ENCODE measurements around the gene EBP.

The EBP gene

GRCh38 chrX:48539345-48540027 lies 17.9 kb downstream of the EBP start, which contains the start of gene TBC1D25:
TBC1D25 (plus strand) TSS chrX:48539714; CDS start chrX:48539798, 84 bp downstream.
- H4K8ac ChIP-seq (ENCODE audit: low read depth, low read length), result no peak within 1 kb of the TSS
- no peak within 1 kb of the TSS for H3K23ac ChIP-seq (ENCODE audit: low read length)
- H3K4me2 ChIP-seq (ENCODE audit: low read length), result peak within 1 kb of the TSS; percentile 42
- peak within 1 kb of the TSS; percentile 64 for H3K9ac ChIP-seq (ENCODE audit: low read length)
- DNase-seq, result peak; percentile 99
- no peak within 1 kb of the TSS for H2BK15ac ChIP-seq (replicated peaks; ENCODE audit: low read depth)
- no peak within 1 kb of the TSS for H3K18ac ChIP-seq (ENCODE audit: low read length)
- H2AK5ac ChIP-seq (ENCODE audit: low read length), result no peak within 1 kb of the TSS
- H3K4ac ChIP-seq (ENCODE audit: low read depth, low read length), result no peak within 1 kb of the TSS
- no peak within 1 kb of the TSS for H3K27ac ChIP-seq (ENCODE audit: low read depth, low read length)
- no peaks in the 10 kb centered on the region for H3K79me2 ChIP-seq (ENCODE audit: control insufficient read depth, insufficient read depth, low read length)
- no peak within 1 kb of the TSS for H2BK120ac ChIP-seq (ENCODE audit: low read depth, low read length)
- peak within 1 kb of the TSS; percentile 58 for H3K4me3 ChIP-seq (ENCODE audit: low read length)
- WGBS (ENCODE audit: extremely low coverage, insufficient coverage, low lambda C conversion rate), result no CpG with 5 or more reads among the region's 59 CpGs
- H3K4me1 ChIP-seq (ENCODE audit: control insufficient read depth, low read depth, low read length), result no peaks in the 10 kb centered on the region
- no peaks in the 10 kb centered on the region for H3K36me3 ChIP-seq (ENCODE audit: control insufficient read depth, insufficient read depth, low read length)
- no peak within 1 kb of the TSS for H2BK5ac ChIP-seq (ENCODE audit: low read length)
- no peaks in the 10 kb centered on the region for H3K27me3 ChIP-seq (ENCODE audit: insufficient read depth, low read length, poor library complexity)
- H4K5ac ChIP-seq (ENCODE audit: low read length), result no peak within 1 kb of the TSS
- H3K79me1 ChIP-seq (ENCODE audit: low read length), result no peaks in the 10 kb centered on the region
- peak within 1 kb of the TSS; percentile 86 for H3K56ac ChIP-seq (ENCODE audit: low read length)

- Histone ChIP-seq H4K5ac (ENCODE audit: low read length) (no peak overlapping the region), H2BK15ac (replicated peaks; ENCODE audit: low read depth) (no peak overlapping the region), H3K18ac (ENCODE audit: low read length) (no peak overlapping the region), H3K36me3 (ENCODE audit: control insufficient read depth, insufficient read depth, low read length) (no peaks in the 10 kb centered on the region), H2BK5ac (ENCODE audit: low read length) (no peak overlapping the region), H2AK5ac (ENCODE audit: low read length) (no peak overlapping the region), H4K8ac (ENCODE audit: low read depth, low read length) (no peak overlapping the region), H3K4me3 (ENCODE audit: low read length) (peak overlapping the region; percentile 58), H3K27me3 (ENCODE audit: insufficient read depth, low read length, poor library complexity) (no peaks in the 10 kb centered on the region), H2BK120ac (ENCODE audit: low read depth, low read length) (no peak overlapping the region), H3K9ac (ENCODE audit: low read length) (peak overlapping the region; percentile 64), H3K56ac (ENCODE audit: low read length) (peak overlapping the region; percentile 86), H3K27ac (ENCODE audit: low read depth, low read length) (no peak overlapping the region), H3K4ac (ENCODE audit: low read depth, low read length) (no peak overlapping the region), H3K4me2 (ENCODE audit: low read length) (peak overlapping the region; percentile 42), H3K23ac (ENCODE audit: low read length) (no peak overlapping the region), H3K4me1 (ENCODE audit: control insufficient read depth, low read depth, low read length) (no peaks in the 10 kb centered on the region), H3K79me1 (ENCODE audit: low read length) (no peaks in the 10 kb centered on the region), H3K79me2 (ENCODE audit: control insufficient read depth, insufficient read depth, low read length) (no peaks in the 10 kb centered on the region)
- WGBS (ENCODE audit: extremely low coverage, insufficient coverage, low lambda C conversion rate), result no CpG with 5 or more reads among the region's 12 CpGs
- no peak for DNase-seq
Measured at GRCh38 chrX:48540028-48540375, 18.4 kb downstream of the EBP start.

DNA sequence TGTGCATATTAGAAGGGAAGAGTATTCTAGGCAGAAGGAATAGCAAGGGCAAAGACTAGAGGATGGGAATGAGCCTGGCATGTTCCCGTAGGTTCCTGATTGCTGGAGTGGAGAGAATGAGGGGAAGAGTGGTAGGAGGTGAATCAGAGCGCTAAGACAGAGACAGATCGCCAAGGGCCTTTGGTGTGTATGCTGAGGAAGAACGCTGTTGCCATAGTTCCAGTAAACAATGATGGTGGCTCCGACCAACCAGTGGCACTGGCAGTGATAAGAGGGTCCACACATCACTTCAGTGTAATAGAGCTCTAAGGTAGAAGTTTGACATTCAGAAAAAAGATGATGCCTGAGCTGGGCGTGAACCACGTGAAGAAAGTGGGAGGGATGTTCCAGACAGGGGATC lies 18.9 kb downstream of the EBP start:
- Histone ChIP-seq H3K79me2 (ENCODE audit: control insufficient read depth, insufficient read depth, low read length) (no peaks in the 10 kb centered on the region), H3K79me1 (ENCODE audit: low read length) (no peaks in the 10 kb centered on the region), H3K56ac (ENCODE audit: low read length) (no peak overlapping the region), H2BK5ac (ENCODE audit: low read length) (no peak overlapping the region), H3K9ac (ENCODE audit: low read length) (no peak overlapping the region), H2BK120ac (ENCODE audit: low read depth, low read length) (no peak overlapping the region), H3K23ac (ENCODE audit: low read length) (no peak overlapping the region), H3K36me3 (ENCODE audit: control insufficient read depth, insufficient read depth, low read length) (no peaks in the 10 kb centered on the region), H4K8ac (ENCODE audit: low read depth, low read length) (no peak overlapping the region), H3K18ac (ENCODE audit: low read length) (no peak overlapping the region), H3K4ac (ENCODE audit: low read depth, low read length) (no peak overlapping the region), H3K4me3 (ENCODE audit: low read length) (no peak overlapping the region), H3K4me2 (ENCODE audit: low read length) (no peak overlapping the region), H2AK5ac (ENCODE audit: low read length) (no peak overlapping the region), H4K5ac (ENCODE audit: low read length) (no peak overlapping the region), H2BK15ac (replicated peaks; ENCODE audit: low read depth) (no peak overlapping the region), H3K4me1 (ENCODE audit: control insufficient read depth, low read depth, low read length) (no peaks in the 10 kb centered on the region), H3K27ac (ENCODE audit: low read depth, low read length) (no peak overlapping the region), H3K27me3 (ENCODE audit: insufficient read depth, low read length, poor library complexity) (no peaks in the 10 kb centered on the region)
- WGBS (ENCODE audit: extremely low coverage, insufficient coverage, low lambda C conversion rate), result no CpG with 5 or more reads among the region's 7 CpGs
- peak; percentile 22 for DNase-seq

GRCh38 chrX:48541140-48541814 lies 19.7 kb downstream of the EBP start:
- no peak overlapping the region for H4K5ac ChIP-seq (ENCODE audit: low read length)
- H3K23ac ChIP-seq (ENCODE audit: low read length), result no peak overlapping the region
- H3K4me1 ChIP-seq (ENCODE audit: control insufficient read depth, low read depth, low read length), result no peaks in the 10 kb centered on the region
- no peak overlapping the region for H2BK5ac ChIP-seq (ENCODE audit: low read length)
- H3K18ac ChIP-seq (ENCODE audit: low read length), result no peak overlapping the region
- no peak overlapping the region for H3K27ac ChIP-seq (ENCODE audit: low read depth, low read length)
- H3K4me2 ChIP-seq (ENCODE audit: low read length), result no peak overlapping the region
- no peaks in the 10 kb centered on the region for H3K79me2 ChIP-seq (ENCODE audit: control insufficient read depth, insufficient read depth, low read length)
- no peak for DNase-seq
- no peak overlapping the region for H3K56ac ChIP-seq (ENCODE audit: low read length)
- H3K4ac ChIP-seq (ENCODE audit: low read depth, low read length), result no peak overlapping the region
- H3K9ac ChIP-seq (ENCODE audit: low read length), result no peak overlapping the region
- WGBS (ENCODE audit: extremely low coverage, insufficient coverage, low lambda C conversion rate), result no CpG with 5 or more reads among the region's 10 CpGs
- no peak overlapping the region for H2BK15ac ChIP-seq (replicated peaks; ENCODE audit: low read depth)
- H3K79me1 ChIP-seq (ENCODE audit: low read length), result no peaks in the 10 kb centered on the region
- H3K4me3 ChIP-seq (ENCODE audit: low read length), result no peak overlapping the region
- H2BK120ac ChIP-seq (ENCODE audit: low read depth, low read length), result no peak overlapping the region
- H3K27me3 ChIP-seq (ENCODE audit: insufficient read depth, low read length, poor library complexity), result no peaks in the 10 kb centered on the region
- no peaks in the 10 kb centered on the region for H3K36me3 ChIP-seq (ENCODE audit: control insufficient read depth, insufficient read depth, low read length)
- no peak overlapping the region for H4K8ac ChIP-seq (ENCODE audit: low read depth, low read length)
- no peak overlapping the region for H2AK5ac ChIP-seq (ENCODE audit: low read length)

DNA sequence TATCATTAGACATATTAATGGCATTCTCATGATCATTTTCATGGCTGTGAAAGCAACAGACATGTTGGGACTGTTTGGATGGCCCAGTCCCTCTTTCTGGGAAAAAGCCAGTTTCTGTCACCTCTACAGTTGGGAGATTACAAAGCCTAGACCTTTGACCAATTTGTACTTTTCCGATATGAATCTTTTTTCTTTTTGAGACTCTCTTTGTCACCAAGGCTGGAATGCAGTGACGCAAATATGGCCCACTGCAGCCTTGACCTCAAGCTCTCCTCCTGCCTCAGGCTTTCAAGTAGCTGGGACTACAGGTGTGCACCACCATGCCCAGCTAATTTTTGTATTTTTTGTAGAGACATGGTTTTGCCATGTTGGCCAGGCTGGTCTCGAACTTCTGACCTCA lies 27.3 kb downstream of the EBP start:
- Histone ChIP-seq H3K4me3 (ENCODE audit: low read length) (no peak overlapping the region), H4K8ac (ENCODE audit: low read depth, low read length) (no peak overlapping the region), H3K18ac (ENCODE audit: low read length) (no peak overlapping the region), H3K27ac (ENCODE audit: low read depth, low read length) (no peak overlapping the region), H3K79me2 (ENCODE audit: control insufficient read depth, insufficient read depth, low read length) (no peaks in the 10 kb centered on the region), H3K9ac (ENCODE audit: low read length) (no peak overlapping the region), H2BK120ac (ENCODE audit: low read depth, low read length) (no peak overlapping the region), H4K5ac (ENCODE audit: low read length) (no peak overlapping the region), H3K27me3 (ENCODE audit: insufficient read depth, low read length, poor library complexity) (no peaks in the 10 kb centered on the region), H2BK15ac (replicated peaks; ENCODE audit: low read depth) (no peak overlapping the region), H2BK5ac (ENCODE audit: low read length) (no peak overlapping the region), H3K56ac (ENCODE audit: low read length) (no peak overlapping the region), H3K4me2 (ENCODE audit: low read length) (no peak overlapping the region), H3K23ac (ENCODE audit: low read length) (no peak overlapping the region), H3K4ac (ENCODE audit: low read depth, low read length) (no peak overlapping the region), H3K79me1 (ENCODE audit: low read length) (no peaks in the 10 kb centered on the region), H3K36me3 (ENCODE audit: control insufficient read depth, insufficient read depth, low read length) (no peaks in the 10 kb centered on the region), H3K4me1 (ENCODE audit: control insufficient read depth, low read depth, low read length) (no peaks in the 10 kb centered on the region), H2AK5ac (ENCODE audit: low read length) (no peak overlapping the region)
- no peak for DNase-seq
- WGBS (ENCODE audit: extremely low coverage, insufficient coverage, low lambda C conversion rate), result no CpG with 5 or more reads among the region's 3 CpGs
